Stomach (tissue), 4 donors: ENCODE results near the gene ATP5PD.

ENCODE experiments used
- CTCF ChIP-seq, 7 experiments: fragments of 450-650 bp in 4 of 7; fragments of 200-600 bp in 3 of 7; sonication (generic) in 3 of 7; IDR thresholded peaks; one replicate each; pipeline ENCODE4 v1.5.1; 2016 to 2019; ENCODE audit warnings: antibody characterized with exemption in 7 of 7, control low read depth in 2 of 7, mild to moderate bottlenecking in 1 of 7
- EP300 ChIP-seq: sonication (generic); formaldehyde crosslinking; IDR thresholded peaks from one replicate; pipeline ENCODE4 v1.6.1; 2017; ENCODE audit warnings: antibody characterized with exemption
- POLR2A ChIP-seq, 4 donors: fragments of 450-650 bp; IDR thresholded peaks; one replicate each; pipeline ENCODE4 v1.6.1; 2016; ENCODE audit warnings: antibody characterized with exemption in 4 of 4, control low read depth in 2 of 4, mild to moderate bottlenecking in 1 of 4, moderate library complexity in 1 of 4
- POLR2AphosphoS5 ChIP-seq, 3 donors: sonication (generic); formaldehyde crosslinking; IDR thresholded peaks; one replicate each; pipeline ENCODE4 v1.6.1; 2016; ENCODE audit warnings: antibody characterized with exemption in 3 of 3

DNA sequence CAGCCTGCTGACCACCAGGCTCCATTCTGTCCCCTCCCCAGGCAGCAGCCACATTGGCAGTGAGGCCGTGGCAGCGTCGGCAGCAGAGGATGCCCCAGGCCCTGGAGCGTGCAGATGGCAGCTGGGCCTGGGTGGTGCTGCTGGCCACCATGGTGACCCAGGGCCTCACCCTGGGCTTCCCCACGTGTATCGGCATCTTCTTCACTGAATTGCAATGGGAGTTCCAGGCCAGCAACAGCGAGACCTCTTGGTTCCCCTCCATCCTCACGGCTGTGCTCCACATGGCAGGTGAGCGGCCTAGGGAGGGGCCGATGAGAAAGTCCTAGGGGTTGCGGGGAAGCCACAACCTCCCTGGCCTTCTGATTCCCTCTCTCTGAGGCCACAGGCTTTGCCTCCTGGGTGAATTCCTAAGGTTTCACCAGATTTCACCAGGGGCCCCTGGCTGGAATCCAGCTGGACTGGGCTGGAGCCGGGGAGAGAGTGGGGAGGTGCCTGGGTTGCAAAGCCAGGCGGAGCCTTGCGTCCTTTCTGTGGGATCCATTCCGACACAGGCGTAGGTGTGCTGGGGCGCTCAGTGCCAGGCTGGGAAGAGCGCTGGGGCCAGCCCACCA lies 46.9 kb upstream of the ATP5PD start:
- TF ChIP-seq EP300: no peak
- no peak for TF ChIP-seq CTCF (IDR thresholded peaks at IDR 0.05)
- TF ChIP-seq POLR2A (IDR thresholded peaks at IDR 0.05): no peak
- TF ChIP-seq POLR2AphosphoS5 (IDR thresholded peaks at IDR 0.05): no peak
